K562 (cell line): ENCODE measurements around the gene GLIS2. TPM values are rescaled to one million over a fixed set of nuclear protein-coding genes. Genes with fewer than 3 reads are reported as not detected.

ENCODE experiments used
- CHD2 ChIP-seq: IDR thresholded peaks from 2 replicates; pipeline ENCODE4 v1.6.1; 2011; ENCODE audit warnings: low read depth, low read length
- COPS2 ChIP-seq: fragments of 450-650 bp; conservative IDR thresholded peaks from 2 replicates; pipeline ENCODE4 v1.6.1; 2016; ENCODE audit warnings: mild to moderate bottlenecking, moderate library complexity
- CREB1 ChIP-seq, 2 experiments: sonication (generic) in 1 of 2; formaldehyde crosslinking in 1 of 2; IDR thresholded peaks; 2 replicates each; pipeline versions ENCODE4 v1.6.1 to v1.8.0; 2012 to 2022; ENCODE audit warnings: inconsistent platforms in 1 of 2, mild to moderate bottlenecking in 1 of 2, missing genetic modification reagents in 1 of 2, moderate library complexity in 1 of 2
- ESRRA ChIP-seq: fragments of 450-650 bp; IDR thresholded peaks from 2 replicates; pipeline ENCODE4 v1.6.1; 2014; ENCODE audit warnings: low read depth, mild to moderate bottlenecking, moderate library complexity, borderline replicate concordance
- FOXK1 ChIP-seq: sonication (generic); formaldehyde crosslinking; IDR thresholded peaks from 2 replicates; pipeline ENCODE4 v1.8.0; 2022; ENCODE audit warnings: missing genetic modification reagents, mild to moderate bottlenecking, borderline replicate concordance
- GABPA ChIP-seq: fragments of 200-800 bp; sonication (Bioruptor generic); conservative IDR thresholded peaks from 2 replicates; pipeline ENCODE4 v1.6.1; 2016; ENCODE audit warnings: low read depth, missing genetic modification characterization, missing compliant biosample characterization
- GTF2A2 ChIP-seq: IDR thresholded peaks from 2 replicates; pipeline ENCODE4 v1.6.1; 2016; ENCODE audit warnings: mild to moderate bottlenecking, missing genetic modification characterization, missing compliant biosample characterization
- HDAC3 ChIP-seq: fragments of 450-650 bp; IDR thresholded peaks from 2 replicates; pipeline ENCODE4 v1.6.1; 2018; ENCODE audit warnings: borderline replicate concordance, mild to moderate bottlenecking, moderate library complexity; ENCODE audit not compliant: partially characterized antibody
- HNRNPL ChIP-seq: fragments of 200-400 bp; formaldehyde crosslinking; IDR thresholded peaks from 2 replicates; pipeline ENCODE4 v1.6.1; 2017; ENCODE audit warnings: low read depth, mild to moderate bottlenecking, low read length
- HOXB6 ChIP-seq: fragments of 250-450 bp; sonication (Bioruptor Pico); IDR thresholded peaks from 2 replicates; pipeline ENCODE4 v1.5.1; 2022; ENCODE audit warnings: mild to moderate bottlenecking, borderline replicate concordance
- MECOM ChIP-seq: fragments of 250-450 bp; sonication (Bioruptor Pico); IDR thresholded peaks from 2 replicates; pipeline ENCODE4 v1.8.0; 2022; ENCODE audit warnings: inconsistent platforms
- MED1 ChIP-seq: sonication (generic); formaldehyde crosslinking; IDR thresholded peaks from 2 replicates; pipeline ENCODE4 v1.8.1; 2023; ENCODE audit warnings: missing genetic modification reagents, borderline replicate concordance
- MTA2 ChIP-seq: fragments of 450-650 bp; IDR thresholded peaks from 2 replicates; pipeline ENCODE4 v1.6.1; 2016; ENCODE audit warnings: low read depth
- NFE2 ChIP-seq: IDR thresholded peaks from 2 replicates; pipeline ENCODE4 v1.6.1; 2014; ENCODE audit warnings: antibody characterized with exemption, low read depth
- RCOR1 ChIP-seq, 2 experiments: IDR thresholded peaks; 2 replicates each; pipeline ENCODE4 v1.6.1; 2012; ENCODE audit warnings: low read depth in 2 of 2, low read length in 2 of 2, borderline replicate concordance in 1 of 2, improper control_type of control experiment in 1 of 2
- RUNX1 ChIP-seq: sonication (generic); IDR thresholded peaks from 2 replicates; pipeline ENCODE4 v1.6.1; 2016; ENCODE audit warnings: antibody characterized with exemption, low read depth
- SIRT6 ChIP-seq: IDR thresholded peaks from one replicate; pipeline ENCODE4 v1.6.1; 2012; ENCODE audit warnings: low read depth, mild to moderate bottlenecking, control low read depth, inconsistent platforms, low read length, moderate library complexity
- SP2 ChIP-seq: IDR thresholded peaks from 2 replicates; pipeline ENCODE4 v1.6.1; 2011; ENCODE audit warnings: mild to moderate bottlenecking, low read depth, low read length, moderate library complexity; ENCODE audit not compliant: poor library complexity, severe bottlenecking; ENCODE audit errors: extremely low read depth
- SREBF2 ChIP-seq: sonication (generic); formaldehyde crosslinking; IDR thresholded peaks from 2 replicates; pipeline ENCODE4 v1.4.0; 2020; ENCODE audit warnings: mild to moderate bottlenecking, missing genetic modification reagents
- TAF15 ChIP-seq: fragments of 200-400 bp; formaldehyde crosslinking; IDR thresholded peaks from 2 replicates; pipeline ENCODE4 v1.6.1; 2017; ENCODE audit warnings: mild to moderate bottlenecking, low read depth, low read length, moderate library complexity
- TEAD1 ChIP-seq, 2 experiments: fragments of 450-650 bp in 1 of 2; sonication (generic) in 1 of 2; formaldehyde crosslinking; IDR thresholded peaks; 2 replicates each; pipeline versions ENCODE4 v1.4.0 to v1.8.0; 2020 to 2022; ENCODE audit warnings: mild to moderate bottlenecking in 2 of 2, missing genetic modification reagents in 1 of 2
- USF2 ChIP-seq: sonication (generic); formaldehyde crosslinking; IDR thresholded peaks from 2 replicates; pipeline ENCODE4 v1.5.0; 2020; ENCODE audit warnings: missing genetic modification reagents
- YY1 ChIP-seq, 3 experiments: IDR thresholded peaks; 2 replicates each; pipeline ENCODE4 v1.6.1; 2011; ENCODE audit warnings: low read length in 2 of 3, mild to moderate bottlenecking in 2 of 3, moderate library complexity in 2 of 3, borderline replicate concordance in 1 of 3, control low read depth in 1 of 3, low read depth in 1 of 3; ENCODE audit not compliant: insufficient read depth in 3 of 3, insufficient replicate concordance in 2 of 3, control insufficient read depth in 1 of 3, insufficient read length in 1 of 3; ENCODE audit errors: extremely low read depth in 1 of 3
- ZBTB5 ChIP-seq: fragments of 450-650 bp; IDR thresholded peaks from 2 replicates; pipeline ENCODE4 v1.6.1; 2017; ENCODE audit warnings: antibody characterized with exemption
- ZNF217 ChIP-seq: sonication (generic); formaldehyde crosslinking; IDR thresholded peaks from 2 replicates; pipeline ENCODE4 v1.8.0; 2022; ENCODE audit warnings: mild to moderate bottlenecking, missing genetic modification reagents
- ZNF3 ChIP-seq: fragments of 250-450 bp; sonication (Bioruptor Pico); IDR thresholded peaks from 2 replicates; pipeline ENCODE4 v1.5.0; 2021; ENCODE audit warnings: mild to moderate bottlenecking, moderate library complexity
- polyA plus RNA-seq, 8 experiments: library from polyadenylated mRNA; depleted of rRNA in 4 of 8; stranded (reverse) in 5 of 8; unstranded in 3 of 8; fragments of >200 nt; fragmentation: Nextera tagmentation in 2 of 8; fragmentation: Illumina TruSeq in 1 of 8; extraction: Ambion mirVana in 2 of 8; extraction: Trizol in 1 of 8; gene quantifications; 2 replicates each; pipeline versions ENCODE4 v1.2.1 to v1.2.3, GENCODE V29; 2011 to 2014; ENCODE audit warnings: inconsistent platforms in 1 of 8, missing spikeins in 1 of 8
- total RNA-seq, 7 experiments: library from RNA; depleted of rRNA in 6 of 7; stranded (reverse); fragments of >200 nt in 6 of 7; fragmentation: Illumina TruSeq in 2 of 7; extraction: Trizol in 2 of 7; gene quantifications; 2 replicates each; pipeline versions ENCODE4 v1.2.1 to v1.2.3, GENCODE V29; 2011 to 2021; ENCODE audit warnings: low replicate concordance in 1 of 7

The GLIS2 gene
- total and polyA plus RNA-seq, 9 of the 15 experiments (the other 6 are each of a cell fraction or from before 2014, with no cell fraction given), result 0.10 to 9.0 (median 0.57) TPM

GRCh38 chr16:4288148-4288921 is 27.5 kb upstream of the GLIS2 start (continued):
- TF ChIP-seq CREB1 (IDR thresholded peaks at IDR 0.05) (no peak), CREB1 (CRISPR knock-in tag; IDR thresholded peaks at IDR 0.05) (no peak), HDAC3 (no peak), CHD2 (no peak), ESRRA (0 out of 2 replicates have a peak, but pooled peaks have one; percentile 16), GABPA (tag) (peak; percentile 77), SREBF2 (CRISPR knock-in tag) (no peak), MTA2 (no peak), ZNF217 (CRISPR knock-in tag) (no peak), YY1 (IDR thresholded peaks at IDR 0.05; ENCODE audit: borderline replicate concordance in 1 of 3, control insufficient read depth in 1 of 3, extremely low read depth in 1 of 3, insufficient read depth in 3 of 3, insufficient read length in 1 of 3, insufficient replicate concordance in 2 of 3, low read depth in 1 of 3, low read length in 2 of 3) (peak in 1 of 3 experiments; percentile 30), SIRT6 (no peak), ZBTB5 (no peak), SP2 (no peak), TEAD1 (CRISPR knock-in tag; IDR thresholded peaks at IDR 0.05) (no peak), GTF2A2 (no peak), HNRNPL (no peak), COPS2 (no peak), NFE2 (no peak), TAF15 (no peak), MECOM (no peak), USF2 (CRISPR knock-in tag) (no peak), ZNF3 (CRISPR knock-in tag) (no peak), RCOR1 (IDR thresholded peaks at IDR 0.05; ENCODE audit: borderline replicate concordance in 1 of 2, low read depth in 2 of 2, low read length in 2 of 2) (peak in 1 of 2 experiments; percentile 78; a peak in 2 of 4 replicates), HOXB6 (CRISPR knock-in tag) (no peak), MED1 (no peak), RUNX1 (no peak), FOXK1 (CRISPR knock-in tag) (no peak)
